Measurements from ENCODE around the gene SLIT1.

Gene SLIT1

DNA sequence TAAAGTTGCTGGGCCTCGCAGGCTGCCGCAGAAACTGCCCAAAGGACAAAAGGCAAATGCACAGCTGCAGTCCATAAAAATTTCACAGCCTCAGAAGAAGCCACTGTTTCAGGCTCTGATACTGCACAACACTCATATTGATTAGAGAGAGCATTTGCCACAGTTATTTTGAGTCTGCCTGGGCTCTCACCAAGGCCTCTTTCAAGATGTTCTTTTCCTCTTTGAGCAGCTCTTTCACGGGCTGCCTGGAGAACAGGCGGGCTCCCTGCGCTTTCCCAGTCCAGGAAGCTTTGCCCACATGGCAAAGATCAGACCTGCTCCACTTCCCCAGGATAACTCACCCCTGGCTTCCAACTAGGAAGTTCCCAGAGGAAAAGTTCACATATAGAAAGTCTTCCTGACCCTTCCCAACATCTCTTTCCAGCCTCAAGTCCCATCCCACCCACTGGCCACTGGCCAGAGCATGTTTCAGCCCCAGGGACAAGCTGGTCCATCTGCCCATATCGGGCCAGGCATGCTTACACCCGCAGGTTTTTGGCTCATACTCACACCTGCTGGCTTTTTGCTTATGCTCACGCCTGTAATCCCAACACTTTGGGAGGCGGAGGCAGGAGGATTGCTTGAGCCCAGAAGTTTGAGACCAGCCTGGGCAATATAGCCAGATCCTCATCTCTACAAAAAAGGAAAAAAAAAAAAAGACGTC lies 3.3 kb downstream of the SLIT1 start:
- H3K4me3 ChIP-seq (ENCODE audit: low read length): no peak overlapping the region
- TF ChIP-seq, protein P1, sequence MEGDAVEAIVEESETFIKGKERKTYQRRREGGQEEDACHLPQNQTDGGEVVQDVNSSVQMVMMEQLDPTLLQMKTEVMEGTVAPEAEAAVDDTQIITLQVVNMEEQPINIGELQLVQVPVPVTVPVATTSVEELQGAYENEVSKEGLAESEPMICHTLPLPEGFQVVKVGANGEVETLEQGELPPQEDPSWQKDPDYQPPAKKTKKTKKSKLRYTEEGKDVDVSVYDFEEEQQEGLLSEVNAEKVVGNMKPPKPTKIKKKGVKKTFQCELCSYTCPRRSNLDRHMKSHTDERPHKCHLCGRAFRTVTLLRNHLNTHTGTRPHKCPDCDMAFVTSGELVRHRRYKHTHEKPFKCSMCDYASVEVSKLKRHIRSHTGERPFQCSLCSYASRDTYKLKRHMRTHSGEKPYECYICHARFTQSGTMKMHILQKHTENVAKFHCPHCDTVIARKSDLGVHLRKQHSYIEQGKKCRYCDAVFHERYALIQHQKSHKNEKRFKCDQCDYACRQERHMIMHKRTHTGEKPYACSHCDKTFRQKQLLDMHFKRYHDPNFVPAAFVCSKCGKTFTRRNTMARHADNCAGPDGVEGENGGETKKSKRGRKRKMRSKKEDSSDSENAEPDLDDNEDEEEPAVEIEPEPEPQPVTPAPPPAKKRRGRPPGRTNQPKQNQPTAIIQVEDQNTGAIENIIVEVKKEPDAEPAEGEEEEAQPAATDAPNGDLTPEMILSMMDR (IDR thresholded peaks at IDR 0.05; ENCODE audit: insufficient read depth, low read depth, low read length, missing control alignments): no peak
- DNase-seq (ENCODE audit: low read depth): no peak

DNA sequence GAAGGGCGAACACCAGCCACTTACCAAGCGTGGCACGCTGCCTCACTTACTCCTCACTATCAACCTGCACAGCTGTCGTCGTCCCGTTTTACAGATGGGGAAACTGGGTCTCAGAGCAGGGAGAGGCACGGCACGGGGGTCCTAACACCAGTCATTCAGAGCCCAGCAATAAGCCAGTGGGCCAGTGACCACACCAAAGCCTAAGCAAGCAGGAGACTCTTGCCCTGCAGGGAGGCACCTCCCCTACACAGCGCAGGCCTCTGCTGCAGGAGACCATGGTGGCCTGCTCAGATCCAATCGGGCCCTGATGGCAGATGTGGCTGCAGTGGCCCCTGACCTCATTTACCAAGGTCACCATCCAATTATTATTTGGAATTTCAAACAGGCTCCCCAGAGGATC lies 4.8 kb downstream of the SLIT1 start:
- TF ChIP-seq, protein P1 (IDR thresholded peaks at IDR 0.05; ENCODE audit: insufficient read depth, low read depth, low read length, missing control alignments): no peak
- DNase-seq (ENCODE audit: low read depth): no peak
- H3K4me3 ChIP-seq (ENCODE audit: low read length): no peak overlapping the region

DNA sequence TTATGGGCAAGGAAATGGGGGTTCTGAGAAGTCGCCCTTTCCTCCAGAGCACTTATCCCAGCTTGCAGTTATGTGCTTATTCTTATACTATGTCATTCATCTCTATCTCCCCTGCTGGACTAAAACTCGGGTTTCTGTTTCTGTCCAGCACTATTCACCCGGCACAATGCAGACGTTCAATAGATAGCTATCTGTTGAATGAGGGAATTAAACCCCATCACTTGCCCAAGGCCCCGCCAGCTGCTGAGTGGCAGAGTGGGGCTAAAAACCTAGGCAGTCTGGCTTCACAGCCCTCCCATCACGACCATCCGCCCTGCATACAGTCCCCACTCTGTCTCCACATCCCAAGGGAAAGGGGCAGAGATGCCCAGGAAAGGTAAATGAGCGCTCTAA lies 5.4 kb downstream of the SLIT1 start:
- DNase-seq (ENCODE audit: low read depth): no peak
- no peak overlapping the region for H3K4me3 ChIP-seq (ENCODE audit: low read length)
- TF ChIP-seq, protein P1 (IDR thresholded peaks at IDR 0.05; ENCODE audit: insufficient read depth, low read depth, low read length, missing control alignments): no peak

DNA sequence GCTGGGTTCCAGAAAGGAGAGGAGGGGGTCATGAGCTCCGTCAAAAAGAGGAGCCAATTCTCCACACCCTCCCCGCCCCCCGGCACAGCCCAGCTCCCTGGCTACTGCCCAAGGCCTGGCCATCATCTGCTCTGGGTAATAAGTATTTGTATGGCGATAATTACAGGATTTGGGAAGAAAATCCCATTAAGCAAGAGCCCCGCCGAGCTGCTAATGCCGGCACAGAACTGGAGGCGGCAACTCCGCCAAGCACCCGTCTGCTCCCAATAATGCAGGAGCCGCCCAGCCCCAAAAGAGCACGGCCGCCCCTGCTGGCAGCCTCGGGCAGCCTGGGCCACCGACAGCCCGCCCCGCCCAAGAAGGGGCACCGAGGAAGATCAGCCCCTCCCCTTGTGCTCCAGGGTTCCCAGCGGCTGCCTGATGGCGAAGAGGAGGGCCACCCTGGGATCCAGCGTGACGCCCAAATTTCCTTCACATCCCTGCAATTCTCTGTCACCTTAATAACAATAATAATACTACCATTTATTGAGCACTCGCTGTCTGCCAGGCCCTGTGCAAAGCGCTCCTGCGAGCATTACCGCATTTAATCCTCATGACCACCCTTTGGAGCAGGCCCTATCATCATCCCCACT lies 5.9 kb downstream of the SLIT1 start:
- H3K4me3 ChIP-seq (ENCODE audit: low read length): no peak overlapping the region
- TF ChIP-seq, protein P1 (IDR thresholded peaks at IDR 0.05; ENCODE audit: insufficient read depth, low read depth, low read length, missing control alignments): peak; percentile 4
- no peak for DNase-seq (ENCODE audit: low read depth)

DNA sequence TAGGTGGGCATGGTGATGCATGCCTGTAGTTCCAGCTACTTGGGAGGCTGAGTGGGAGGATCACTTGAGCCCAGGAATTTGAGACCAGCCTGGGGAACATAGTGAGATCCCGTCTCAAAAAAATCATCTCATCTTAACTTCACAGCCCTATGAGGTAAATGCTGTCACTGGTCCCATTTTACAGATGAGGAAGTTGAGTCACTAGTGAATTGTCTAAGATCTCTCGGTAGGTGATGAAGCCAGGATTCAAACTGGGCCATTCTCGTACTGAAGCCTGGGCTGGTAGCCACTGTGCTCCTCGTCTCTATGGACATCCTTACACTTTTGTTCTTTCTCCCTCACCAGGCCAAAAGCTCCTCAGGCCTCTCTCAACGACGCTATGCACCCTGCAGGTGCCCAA lies 6.4 kb downstream of the SLIT1 start:
- TF ChIP-seq, protein P1 (IDR thresholded peaks at IDR 0.05; ENCODE audit: insufficient read depth, low read depth, low read length, missing control alignments): no peak
- no peak for DNase-seq (ENCODE audit: low read depth)
- no peak overlapping the region for H3K4me3 ChIP-seq (ENCODE audit: low read length)

DNA sequence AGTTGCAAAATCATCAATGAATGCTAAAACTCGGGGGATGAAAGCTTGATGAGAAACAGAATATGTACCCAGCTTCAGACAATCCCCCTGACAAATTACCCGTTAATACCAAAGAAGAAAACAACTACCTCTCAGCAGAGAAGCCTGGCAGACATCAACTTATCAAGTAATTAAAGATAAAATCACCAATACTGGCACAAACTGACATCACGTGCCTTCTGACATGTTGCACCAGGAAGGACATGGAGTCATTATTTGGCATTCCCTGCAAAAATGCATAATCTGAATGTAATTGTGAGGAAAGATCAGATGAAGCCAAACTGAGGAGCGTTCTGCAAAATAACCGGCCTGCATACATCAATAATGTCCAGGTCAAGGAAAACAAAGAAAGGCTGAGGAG lies 7.7 kb downstream of the SLIT1 start:
- TF ChIP-seq, protein P1 (IDR thresholded peaks at IDR 0.05; ENCODE audit: insufficient read depth, low read depth, low read length, missing control alignments): no peak
- no peak for DNase-seq (ENCODE audit: low read depth)
- no peak overlapping the region for H3K4me3 ChIP-seq (ENCODE audit: low read length)

DNA sequence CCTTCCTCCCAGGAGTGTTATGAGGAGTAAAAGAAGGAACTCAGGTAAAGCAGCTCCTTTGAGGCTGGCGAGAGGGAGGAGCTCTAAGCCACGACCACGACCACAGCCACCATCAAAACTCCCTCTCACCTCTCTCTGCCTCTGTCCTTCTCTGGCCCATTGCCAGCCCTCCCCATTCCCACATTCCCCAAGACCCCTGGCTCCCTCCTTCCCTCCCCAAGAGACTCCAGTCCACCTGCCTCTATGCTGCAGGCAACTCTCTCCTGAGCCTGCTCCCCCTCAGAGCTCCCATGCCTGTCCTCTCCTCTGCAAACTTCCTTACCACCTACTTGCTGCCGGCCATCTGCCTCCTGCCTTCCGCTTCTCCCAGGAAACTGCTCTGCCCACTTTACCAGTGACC lies 9.5 kb downstream of the SLIT1 start:
- TF ChIP-seq, protein P1 (IDR thresholded peaks at IDR 0.05; ENCODE audit: insufficient read depth, low read depth, low read length, missing control alignments): no peak
- H3K4me3 ChIP-seq (ENCODE audit: low read length): no peak overlapping the region
- DNase-seq (ENCODE audit: low read depth): no peak

Measured in epithelial cell of esophagus (primary cell).